Breast epithelium (tissue), 4 donors: ENCODE results near the gene USP24. TPM values are rescaled to one million over a fixed set of nuclear protein-coding genes. Genes with fewer than 3 reads are reported as not detected.
A peak's percentile ranks its signal among the peaks of the same experiment; 100 is the strongest.

Experiments
- DNase-seq, 2 donors: peaks; one replicate each; pipeline ENCODE4 v3.0.0-alpha.2; 2019; ENCODE audit warnings: low spot score in 2 of 2
- H3K27ac ChIP-seq, 2 donors: fragments of 200-600 bp; sonication (generic) in 1 of 2; one replicate each; pipeline ENCODE4 v1.5.1; 2016 to 2019; ENCODE audit warnings: mild to moderate bottlenecking in 1 of 2
- H3K27me3 ChIP-seq, 2 donors: fragments of 200-600 bp; sonication (generic) in 1 of 2; one replicate each; pipeline versions ENCODE4 v1.5.1 to v1.6.0; 2017 to 2019; ENCODE audit warnings: control low read depth in 1 of 2, mild to moderate bottlenecking in 1 of 2
- H3K36me3 ChIP-seq: fragments of 200-600 bp; one replicate; pipeline ENCODE4 v1.5.1; 2019
- H3K4me1 ChIP-seq, 2 donors: fragments of 200-600 bp; sonication (generic); one replicate each; pipeline ENCODE4 v1.5.1; 2016 to 2019; ENCODE audit warnings: control low read depth in 1 of 2
- H3K4me3 ChIP-seq, 3 donors: fragments of 200-600 bp; sonication (generic); 1 replicate in 2 of 3; 2 replicates in 1 of 3; pipeline ENCODE4 v1.5.1; 2016 to 2019; ENCODE audit warnings: mild to moderate bottlenecking in 3 of 3, moderate library complexity in 2 of 3
- H3K9me3 ChIP-seq, 2 donors: fragments of 200-600 bp; sonication (generic) in 1 of 2; one replicate each; pipeline ENCODE4 v1.5.1; 2016 to 2019; ENCODE audit warnings: control low read depth in 1 of 2
- CTCF ChIP-seq, 3 donors: fragments of 450-650 bp; IDR thresholded peaks; one replicate each; pipeline ENCODE4 v1.5.1; 2016 to 2017; ENCODE audit warnings: antibody characterized with exemption in 3 of 3, mild to moderate bottlenecking in 3 of 3, moderate library complexity in 3 of 3
- POLR2A ChIP-seq: fragments of 450-650 bp; IDR thresholded peaks from one replicate; pipeline ENCODE4 v1.6.1; 2016; ENCODE audit warnings: antibody characterized with exemption, mild to moderate bottlenecking, moderate library complexity
- POLR2AphosphoS5 ChIP-seq, 3 donors: sonication (generic); formaldehyde crosslinking; IDR thresholded peaks; one replicate each; pipeline ENCODE4 v1.6.1; 2017; ENCODE audit warnings: antibody characterized with exemption in 3 of 3
- intact Hi-C: fragments of 100-400 bp; cut with DNase I; formaldehyde crosslinking; loops from one replicate; pipeline ENCODE4 v1.15.1; 2023; ENCODE audit warnings: low total_unique reads
- total RNA-seq, 3 donors: library from RNA; depleted of rRNA; stranded (reverse); fragments of >200 nt; gene quantifications; one replicate each; pipeline ENCODE4 v1.1.0, GENCODE V29; 2016

The USP24 gene
- total RNA-seq, 3 donors from 2014 or later, result 51.5 to 103 (median 77.3) TPM

GRCh38 chr1:55041613-55042012, 173.6 kb downstream of the USP24 start:
- H3K4me3 ChIP-seq, result no peak overlapping the region
- no peaks in the 10 kb centered on the region for H3K36me3 ChIP-seq
- H3K27ac ChIP-seq, result no peak overlapping the region
- intact Hi-C loops, result loop anchor here (2.0 kb wide), 1 partner anchor 53 kb away; no protein-coding TSS in a partner anchor
- H3K4me1 ChIP-seq, result no peaks in the 10 kb centered on the region
- peaks cover 0 to 31% of the 10 kb centered on the region in 2 donors for H3K27me3 ChIP-seq
- TF ChIP-seq CTCF (IDR thresholded peaks at IDR 0.05) (no peak), POLR2AphosphoS5 (IDR thresholded peaks at IDR 0.05) (no peak), POLR2A (no peak)
- no peaks in the 10 kb centered on the region for H3K9me3 ChIP-seq
- no peak for DNase-seq

- H3K9me3 ChIP-seq, result no peaks in the 10 kb centered on the region
- no peaks in the 10 kb centered on the region for H3K36me3 ChIP-seq
- peaks cover 0 to 31% of the 10 kb centered on the region in 2 donors for H3K27me3 ChIP-seq
- intact Hi-C loops, result loop anchor here (2.0 kb wide), 1 partner anchor 54 kb away; no protein-coding TSS in a partner anchor
- no peaks in the 10 kb centered on the region for H3K4me1 ChIP-seq
- TF ChIP-seq POLR2A (no peak), CTCF (IDR thresholded peaks at IDR 0.05) (no peak), POLR2AphosphoS5 (IDR thresholded peaks at IDR 0.05) (no peak)
- no peak overlapping the region for H3K27ac ChIP-seq
- no peak for DNase-seq
- H3K4me3 ChIP-seq, result peak overlapping the region in 1 of 3 donors; percentile 59
Observed at GRCh38 chr1:55040933-55041494, 174.2 kb downstream of the USP24 start.

- Histone ChIP-seq H3K4me3 (peak overlapping the region; percentile 3 to 59 (median 40)), H3K9me3 (no peaks in the 10 kb centered on the region), H3K27me3 (peaks cover 0 to 31% of the 10 kb centered on the region in 2 donors), H3K4me1 (no peaks in the 10 kb centered on the region), H3K36me3 (no peaks in the 10 kb centered on the region), H3K27ac (no peak overlapping the region)
- intact Hi-C loops, result loop anchor here (2.0 kb wide), 1 partner anchor 54 kb away; no protein-coding TSS in a partner anchor
- TF ChIP-seq POLR2A, result no peak
- TF ChIP-seq CTCF (IDR thresholded peaks at IDR 0.05), result no peak
- TF ChIP-seq POLR2AphosphoS5 (IDR thresholded peaks at IDR 0.05), result no peak
- no peak for DNase-seq
Observed at GRCh38 chr1:55040083-55040932, 174.9 kb downstream of the USP24 start.

- Histone ChIP-seq H3K4me3 (peak within 1 kb of the TSS; percentile 11 to 59 (median 40)), H3K9me3 (no peaks in the 10 kb centered on the region), H3K27ac (no peak within 1 kb of the TSS), H3K36me3 (no peaks in the 10 kb centered on the region), H3K4me1 (no peaks in the 10 kb centered on the region), H3K27me3 (peaks cover 0 to 31% of the 10 kb centered on the region in 2 donors)
- TF ChIP-seq POLR2AphosphoS5 (IDR thresholded peaks at IDR 0.05) (no peak), CTCF (IDR thresholded peaks at IDR 0.05) (no peak), POLR2A (no peak)
- no peak for DNase-seq
- intact Hi-C loops, result loop anchor here (2.0 kb wide), 1 partner anchor 55 kb away; no protein-coding TSS in a partner anchor
Observed at GRCh38 chr1:55039342-55040082, 175.7 kb downstream of the USP24 start, which contains the start of gene PCSK9. Gene PCSK9, plus strand, starts transcription at chr1:55039548. Its CDS starts 290 bp downstream, at chr1:55039838.
